Activated CD8-positive, alpha-beta memory T cell treated with anti-CD3 and anti-CD28 coated beads, Interleukin-2, amount 50 U/mL, for 24 hours (primary cell): ENCODE results near the gene VAC14.
"Not testable (repeated sequence)": the region's sequence is repeated elsewhere in the genome, so short reads cannot be mapped to it uniquely, and the experiment has no call there.

ENCODE experiments used
- DNase-seq: peaks from one replicate; pipeline ENCODE4 v3.0.0-alpha.2; 2020; ENCODE audit errors: extremely low read depth

The VAC14 gene

GRCh38 chr16:70800781-70801480, at the start of gene VAC14:
Gene VAC14, minus strand, starts transcription at chr16:70801158. Its CDS starts 258 bp downstream, at chr16:70800900.
- peak; percentile 91 for DNase-seq

- DNase-seq: not testable (repeated sequence)
Measured at GRCh38 chr16:70823498-70824118, 22.6 kb upstream of the VAC14 start.

GRCh38 chr16:70822734-70823133, 21.8 kb upstream of the VAC14 start:
- DNase-seq: not testable (repeated sequence)

DNA sequence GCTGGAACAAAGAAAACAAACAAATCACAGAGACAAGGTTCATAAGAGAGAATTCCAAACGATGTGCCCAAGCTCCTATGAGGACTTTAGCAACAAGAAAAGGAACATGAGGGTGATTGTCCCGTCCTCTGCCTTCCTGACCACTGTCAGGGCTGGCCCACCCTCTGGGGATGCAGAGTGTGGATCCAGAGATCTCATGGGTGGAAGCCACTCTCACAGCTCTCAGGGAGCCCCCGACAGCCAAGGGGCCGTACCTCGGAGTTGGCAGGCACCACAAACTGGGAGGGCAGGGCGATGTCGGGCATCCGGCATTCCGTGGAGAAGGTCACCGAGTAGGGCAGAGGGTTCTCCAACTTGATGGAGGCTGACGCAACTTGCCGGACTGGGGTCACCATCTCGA, 17.1 kb upstream of the VAC14 start:
- DNase-seq: not testable (repeated sequence)

- DNase-seq: no peak
Measured at GRCh38 chr16:70809392-70810060, 8.6 kb upstream of the VAC14 start.

GRCh38 chr16:70808371-70808770, 7.4 kb upstream of the VAC14 start:
- no peak for DNase-seq

- no peak for DNase-seq
Measured at GRCh38 chr16:70805787-70806186, 4.8 kb upstream of the VAC14 start.

DNA sequence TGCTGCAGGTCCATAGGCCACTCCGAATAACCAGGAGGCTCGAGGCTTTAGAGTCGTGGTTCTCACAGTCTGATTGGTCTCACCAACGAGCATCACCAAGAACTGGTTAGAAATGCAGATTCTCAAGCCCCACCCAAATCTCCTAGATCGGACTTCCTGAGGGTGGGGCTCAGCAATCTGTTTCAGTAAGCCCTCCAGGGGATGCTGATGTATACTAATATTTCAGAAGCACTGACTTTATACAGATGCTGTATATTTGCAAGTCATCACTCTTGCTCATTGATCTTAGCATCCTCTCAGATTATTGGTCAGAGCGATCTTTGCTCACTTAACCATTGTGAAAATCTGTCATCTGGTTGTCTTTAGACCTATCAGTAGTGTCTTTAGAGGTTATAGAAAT, 4.4 kb upstream of the VAC14 start:
- no peak for DNase-seq

- no peak for DNase-seq
Measured at GRCh38 chr16:70804734-70805169, 3.8 kb upstream of the VAC14 start.

DNA sequence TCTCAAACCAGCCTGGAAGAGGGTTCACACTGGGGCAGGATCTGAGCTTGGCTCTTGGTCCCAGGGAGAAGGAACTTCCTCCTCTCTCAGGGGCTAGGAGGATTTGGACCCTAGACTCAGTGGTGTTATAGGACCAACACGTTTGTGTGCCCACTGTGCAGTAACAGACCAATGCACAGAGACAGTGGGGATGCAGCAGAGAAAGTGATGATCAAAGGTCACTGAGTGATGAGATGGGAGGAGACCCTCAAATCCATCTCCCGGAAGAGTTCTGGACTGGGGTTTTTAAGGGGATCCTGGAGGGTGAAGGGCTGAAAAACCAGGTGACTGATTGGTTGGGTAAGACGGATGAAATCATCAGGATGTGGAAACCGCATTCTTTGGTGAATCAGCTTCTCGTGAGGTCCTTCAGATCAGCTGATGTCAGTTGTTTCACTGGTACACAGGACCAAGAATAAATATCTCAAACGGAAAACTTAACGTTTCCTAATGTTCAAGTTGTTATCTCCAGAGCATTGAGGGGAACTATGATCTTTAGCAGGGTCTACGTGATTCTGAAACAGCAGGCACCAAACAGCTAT, 3.3 kb upstream of the VAC14 start:
- no peak for DNase-seq

- DNase-seq: no peak
Measured at GRCh38 chr16:70803319-70803718, 2.4 kb upstream of the VAC14 start.

GRCh38 chr16:70801611-70802010, 653 bp upstream of the VAC14 start:
- DNase-seq: no peak

DNA sequence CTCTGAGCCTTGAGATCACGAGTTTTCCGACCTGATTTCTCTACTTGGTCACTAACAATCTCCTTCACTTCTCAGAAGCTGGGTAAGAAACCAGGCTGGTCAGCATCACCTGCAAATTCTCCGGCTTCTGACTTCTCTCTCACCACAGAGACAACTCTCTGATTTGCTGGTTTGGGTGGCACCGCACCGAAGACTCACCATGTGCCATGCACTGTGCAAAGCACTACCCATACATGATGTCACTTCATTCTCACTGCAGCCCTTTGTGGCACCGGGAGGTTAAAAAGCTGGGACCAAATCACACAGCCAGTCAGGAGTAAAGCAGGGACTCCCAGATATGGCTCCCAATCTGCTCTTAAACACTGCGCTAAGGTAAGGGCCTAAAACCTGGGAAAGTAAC, 647 bp downstream of the VAC14 start:
- no peak for DNase-seq

- no peak for DNase-seq
Measured at GRCh38 chr16:70796301-70796700, 4.7 kb downstream of the VAC14 start.

DNA sequence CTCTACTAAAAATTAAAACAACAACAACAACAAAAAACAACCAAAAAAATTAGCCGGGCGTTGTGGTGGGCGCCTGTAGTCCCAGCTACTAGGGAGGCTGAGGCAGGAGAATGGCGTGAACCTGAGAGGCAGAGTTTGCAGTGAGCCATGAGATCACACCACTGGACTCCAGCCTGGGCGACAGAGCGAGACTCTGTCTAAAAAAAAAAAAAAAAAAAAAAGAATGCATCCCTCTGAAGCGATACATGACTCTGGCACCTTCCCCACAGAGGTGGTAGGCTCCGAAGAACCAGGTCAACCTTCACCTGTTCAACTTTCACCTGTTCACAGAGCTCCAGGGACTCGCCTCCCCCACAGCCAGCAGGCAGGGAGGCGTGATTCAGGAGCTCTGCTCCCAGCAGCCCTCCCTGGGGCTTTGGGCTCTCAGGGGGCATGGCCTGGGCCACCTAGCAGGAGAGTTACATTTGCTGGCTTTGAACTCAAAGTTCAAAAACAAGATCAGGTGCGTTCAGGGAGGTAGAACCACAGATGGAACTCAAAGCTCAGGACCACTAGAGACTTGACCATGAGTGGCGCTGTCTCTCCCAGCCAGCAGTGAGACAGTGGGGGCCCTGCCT, 5.6 kb downstream of the VAC14 start:
- DNase-seq: no peak

DNA sequence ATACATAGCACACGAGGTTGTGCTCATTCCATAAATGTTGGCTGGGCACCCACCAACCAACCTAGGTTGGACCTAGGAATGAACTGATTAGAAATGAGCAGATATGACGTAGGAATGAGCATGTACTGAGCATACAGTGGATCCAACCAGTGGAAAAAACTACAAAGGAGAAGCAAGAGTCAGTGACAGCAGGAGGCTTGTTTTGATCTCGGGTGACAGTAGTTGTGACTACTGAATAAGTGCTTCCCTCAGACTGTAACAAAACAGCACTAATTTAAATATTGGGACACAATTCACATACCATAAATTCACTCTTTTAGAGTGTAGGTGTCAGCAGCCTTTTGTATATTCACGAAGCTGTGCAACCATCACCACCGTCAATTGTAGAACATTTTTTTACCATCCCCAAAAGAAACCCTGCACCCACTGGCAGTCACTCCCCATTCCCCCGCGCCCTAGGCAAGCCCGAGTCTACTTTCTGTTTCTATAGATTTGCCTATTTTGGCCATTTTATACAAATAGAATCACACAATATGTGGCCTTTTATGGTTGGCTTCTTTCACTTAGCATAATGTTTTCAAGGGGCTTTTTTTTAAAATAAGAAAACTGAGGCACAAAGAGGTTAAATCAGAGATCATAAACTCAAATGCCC, 7.0 kb downstream of the VAC14 start:
- no peak for DNase-seq

DNA sequence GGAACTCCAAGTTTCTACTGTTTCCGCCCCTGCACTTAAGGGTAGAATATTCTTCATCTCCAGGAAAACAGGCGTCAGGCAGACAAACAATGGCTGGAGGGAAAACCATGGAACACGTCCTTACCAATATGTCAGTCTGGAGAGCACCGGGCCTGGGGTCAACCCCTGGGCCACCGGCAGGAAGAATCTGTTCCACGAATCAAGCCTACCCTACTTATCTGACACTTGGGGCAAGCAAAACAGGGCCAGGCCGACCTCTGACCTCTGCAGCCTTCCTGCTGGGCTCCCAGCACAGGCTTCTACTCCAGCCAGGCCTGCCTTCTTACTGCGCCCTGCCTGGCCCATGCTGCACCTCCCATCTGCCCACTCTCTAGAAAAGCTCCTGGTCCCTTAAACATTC, 10.1 kb downstream of the VAC14 start:
- DNase-seq: no peak

DNA sequence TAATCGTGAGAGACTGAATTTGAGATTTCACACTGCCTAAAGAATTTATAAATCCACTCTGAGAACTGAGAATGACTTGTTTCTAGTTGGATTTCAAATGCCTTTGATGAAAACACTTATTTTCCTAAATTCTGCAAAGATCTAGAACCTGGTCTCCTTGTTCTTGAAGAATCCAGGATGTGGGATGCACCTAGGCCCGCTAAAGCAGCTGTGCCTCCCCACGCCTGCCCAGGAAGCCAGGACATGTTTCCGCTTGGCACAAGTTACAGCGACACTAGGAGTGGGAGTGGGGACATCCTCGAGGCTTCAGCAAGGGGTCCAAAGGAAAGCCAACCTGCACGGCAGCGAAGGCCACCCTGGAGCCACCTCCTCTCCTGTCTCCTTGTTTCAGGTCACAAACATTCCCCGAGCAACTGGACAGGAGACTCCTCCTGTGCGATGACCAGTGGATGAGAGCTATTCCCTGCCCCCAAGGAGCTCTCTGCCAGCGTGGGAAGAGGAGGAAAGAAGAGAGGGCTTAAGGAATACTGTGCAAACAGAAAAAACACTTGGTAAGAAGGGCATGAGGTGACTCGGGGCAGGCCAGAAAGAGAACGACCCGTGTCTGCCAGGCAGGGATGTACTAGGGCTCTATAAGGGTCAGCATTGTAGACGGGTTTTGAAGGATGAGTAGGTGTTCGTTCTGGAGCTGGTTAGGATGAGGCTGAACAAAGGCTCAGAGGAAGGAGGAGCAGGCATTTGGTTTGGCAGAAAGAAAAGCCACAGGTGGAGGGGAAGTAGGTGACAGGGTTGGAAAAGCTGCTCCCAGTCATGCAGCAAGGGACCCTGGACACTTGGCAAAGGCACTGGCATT, 11.1 kb downstream of the VAC14 start:
- DNase-seq: no peak

DNA sequence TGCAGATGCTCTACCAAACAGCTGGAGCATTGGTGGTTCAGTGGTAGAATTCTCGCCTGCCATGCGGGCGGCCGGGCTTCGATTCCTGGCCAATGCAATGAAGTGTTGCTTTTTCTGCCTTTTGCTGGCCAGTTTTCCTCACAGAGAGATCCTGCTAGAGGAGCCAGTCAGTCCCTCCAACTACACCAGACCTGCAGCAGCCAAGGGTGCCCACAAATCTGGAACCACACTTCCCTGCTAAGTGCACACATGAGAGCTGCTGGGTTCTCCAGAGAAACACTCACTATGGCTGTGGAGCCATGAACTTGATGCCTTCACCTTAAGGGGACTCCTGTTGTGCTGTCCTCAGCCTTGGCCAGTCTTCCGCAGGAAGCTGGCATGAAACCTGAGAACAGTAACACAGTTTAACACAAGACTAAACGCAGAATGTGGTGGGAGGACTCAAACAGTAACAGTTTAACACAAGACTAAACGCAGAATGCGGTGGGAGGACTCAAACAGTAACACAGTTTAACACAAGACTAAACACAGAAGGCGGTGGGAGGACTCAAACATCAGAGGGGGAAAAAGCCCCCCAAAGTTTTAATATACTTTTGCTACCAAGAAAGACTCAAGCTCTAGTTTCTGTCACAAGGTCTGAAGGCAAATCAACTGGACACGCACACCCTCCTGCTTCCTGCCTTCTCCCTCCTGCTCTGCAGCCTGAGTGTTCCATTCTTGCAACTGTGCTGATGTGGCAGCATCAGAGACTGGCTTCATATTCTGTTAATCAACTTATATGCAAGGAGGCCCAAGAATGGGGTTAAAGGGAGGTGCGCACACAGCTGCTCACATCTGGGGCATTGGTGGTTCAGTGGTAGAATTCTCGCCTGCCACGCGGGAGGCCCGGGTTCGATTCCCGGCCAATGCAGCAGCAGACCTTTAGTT, 12.0 kb downstream of the VAC14 start:
- no peak for DNase-seq
